Psoas muscle (tissue), 8 donors: ENCODE data around the gene SCNM1. TPM values are rescaled to one million over a fixed set of nuclear protein-coding genes. Genes with fewer than 3 reads are reported as not detected.
A peak's percentile ranks its signal among the peaks of the same experiment; 100 is the strongest.

Experiments used
- ATAC-seq, 4 donors: fragments of 200-7000 bp; cut with Tn5 transposase; one replicate each; pipeline ENCODE4 v1.9.1; 2020; ENCODE audit warnings: moderate library complexity in 3 of 4, mild to moderate bottlenecking in 2 of 4
- DNase-seq, 2 donors: peaks; one replicate each; pipeline ENCODE4 v3.0.0-alpha.2; 2020
- H3K27ac ChIP-seq: fragments of 200-600 bp; one replicate; pipeline ENCODE4 v1.8.0; 2022
- H3K27me3 ChIP-seq, 3 donors: fragments of 200-600 bp in 1 of 3; one replicate each; pipeline versions ENCODE4 v1.6.1 to v1.8.0; 2013 to 2022; ENCODE audit warnings: low read length in 2 of 3, mild to moderate bottlenecking in 2 of 3, moderate library complexity in 1 of 3; ENCODE audit not compliant: insufficient read depth in 3 of 3
- H3K36me3 ChIP-seq, 2 donors: fragments of 200-600 bp in 1 of 2; one replicate each; pipeline versions ENCODE4 v1.6.1 to v1.8.0; 2013 to 2022; ENCODE audit warnings: low read depth in 1 of 2, mild to moderate bottlenecking in 1 of 2, moderate library complexity in 1 of 2; ENCODE audit not compliant: insufficient read depth in 1 of 2
- H3K4me1 ChIP-seq: fragments of 200-600 bp; one replicate; pipeline ENCODE4 v1.8.0; 2022
- H3K4me3 ChIP-seq: fragments of 200-600 bp; one replicate; pipeline ENCODE4 v1.8.0; 2022; ENCODE audit warnings: mild to moderate bottlenecking
- H3K9me3 ChIP-seq: fragments of 200-600 bp; one replicate; pipeline ENCODE4 v1.8.0; 2022
- WGBS, 3 donors: extraction: QIAGEN DNeasy Blood & Tissue Kit; methylation state at CpG; one replicate each; pipeline versions ENCODE4 v1.1.6 to v1.1.7; 2013; 5-methylcytosine and 5-hydroxymethylcytosine counted together
- intact Hi-C, 2 donors: fragments of 100-400 bp; cut with DNase I; formaldehyde crosslinking; loops; one replicate each; pipeline versions ENCODE4 v1.11.0 to v1.14.2; 2022
- polyA plus RNA-seq, 3 donors: library from polyadenylated mRNA; stranded (reverse); fragments of 200-250 nt; gene quantifications; one replicate each; pipeline ENCODE4 v1.2.3, GENCODE V29; 2013
- total RNA-seq, 4 donors: library from RNA; stranded (reverse); fragmentation: NEBNext Ultra II Directional in 2 of 4; extraction: Animal tissue kit (Norgen Biotek cat#: 25700) in 2 of 4; gene quantifications; one replicate each; pipeline versions ENCODE4 v1.2.1 to v1.2.4, GENCODE V29; 2021 to 2023
- TF ChIP-seq, protein P1 (sequence below): fragments of 200-600 bp; IDR thresholded peaks from one replicate; pipeline ENCODE4 v1.8.0; 2022; ENCODE audit warnings: antibody characterized with exemption
- donor health status: healthy with polysubstance abuse.
- donor health status: DM: no; HTN: no; CAD: no; lungs with moderate emphysema.
- donor health status: Bipolar disorder and iron deficiency.
- donor health status: healthy.
- donor health status: DM: yes; HTN: yes; CAD: no.
- donor health status: DM: no; HTN: no; CAD: no.
- donor health status: DM: no; HTN: no; CAD: no.
- donor health status: DM: yes; HTN: yes; CAD: no.

The SCNM1 gene
- total and polyA plus RNA-seq, 7 donors = 23.6 to 78.7 (median 47.9) TPM

DNA sequence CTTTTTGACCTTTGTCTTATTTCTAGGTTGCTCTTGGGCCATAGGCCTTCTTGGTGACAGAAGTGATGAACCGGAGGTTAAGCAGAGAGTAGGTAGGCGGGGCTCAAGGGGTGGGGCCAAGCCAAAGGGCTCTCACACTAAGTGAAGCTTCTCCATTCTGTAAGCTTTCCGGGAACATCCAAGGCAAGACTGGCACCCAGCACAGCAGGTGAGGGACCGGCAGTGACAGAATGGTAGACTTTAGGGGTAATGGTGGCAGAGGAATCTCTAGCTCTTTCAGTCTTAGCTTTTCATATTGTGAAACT, 9.5 kb upstream of the SCNM1 start, which contains the start of gene TNFAIP8L2:
TSS of gene TNFAIP8L2 (plus strand) at position 135 of the 305 bp plus-strand sequence. CDS start 2,049 bp downstream, outside the sequence.
- peak in 2 of 4 donors; percentile 26 to 33 for ATAC-seq
- Histone ChIP-seq H3K4me1 (no peaks in the 10 kb centered on the region), H3K4me3 (peak within 1 kb of the TSS; percentile 37), H3K9me3 (no peaks in the 10 kb centered on the region), H3K27ac (peak within 1 kb of the TSS; percentile 43), H3K27me3 (no peaks in the 10 kb centered on the region), H3K36me3 (peaks cover 4 to 37% of the 10 kb centered on the region in 2 donors)
- TF ChIP-seq, protein P1, sequence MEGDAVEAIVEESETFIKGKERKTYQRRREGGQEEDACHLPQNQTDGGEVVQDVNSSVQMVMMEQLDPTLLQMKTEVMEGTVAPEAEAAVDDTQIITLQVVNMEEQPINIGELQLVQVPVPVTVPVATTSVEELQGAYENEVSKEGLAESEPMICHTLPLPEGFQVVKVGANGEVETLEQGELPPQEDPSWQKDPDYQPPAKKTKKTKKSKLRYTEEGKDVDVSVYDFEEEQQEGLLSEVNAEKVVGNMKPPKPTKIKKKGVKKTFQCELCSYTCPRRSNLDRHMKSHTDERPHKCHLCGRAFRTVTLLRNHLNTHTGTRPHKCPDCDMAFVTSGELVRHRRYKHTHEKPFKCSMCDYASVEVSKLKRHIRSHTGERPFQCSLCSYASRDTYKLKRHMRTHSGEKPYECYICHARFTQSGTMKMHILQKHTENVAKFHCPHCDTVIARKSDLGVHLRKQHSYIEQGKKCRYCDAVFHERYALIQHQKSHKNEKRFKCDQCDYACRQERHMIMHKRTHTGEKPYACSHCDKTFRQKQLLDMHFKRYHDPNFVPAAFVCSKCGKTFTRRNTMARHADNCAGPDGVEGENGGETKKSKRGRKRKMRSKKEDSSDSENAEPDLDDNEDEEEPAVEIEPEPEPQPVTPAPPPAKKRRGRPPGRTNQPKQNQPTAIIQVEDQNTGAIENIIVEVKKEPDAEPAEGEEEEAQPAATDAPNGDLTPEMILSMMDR = no peak
- 62 to 72% (median 67%) methylated on average over 4 of the region's 4 CpGs for WGBS, 3 donors
- DNase-seq = peak in 1 of 2 donors; percentile 75
- intact Hi-C loops = loop anchor here (1.0 to 5.0 kb wide), 3 partner anchors 56 to 129 kb away; no protein-coding TSS in a partner anchor

DNA sequence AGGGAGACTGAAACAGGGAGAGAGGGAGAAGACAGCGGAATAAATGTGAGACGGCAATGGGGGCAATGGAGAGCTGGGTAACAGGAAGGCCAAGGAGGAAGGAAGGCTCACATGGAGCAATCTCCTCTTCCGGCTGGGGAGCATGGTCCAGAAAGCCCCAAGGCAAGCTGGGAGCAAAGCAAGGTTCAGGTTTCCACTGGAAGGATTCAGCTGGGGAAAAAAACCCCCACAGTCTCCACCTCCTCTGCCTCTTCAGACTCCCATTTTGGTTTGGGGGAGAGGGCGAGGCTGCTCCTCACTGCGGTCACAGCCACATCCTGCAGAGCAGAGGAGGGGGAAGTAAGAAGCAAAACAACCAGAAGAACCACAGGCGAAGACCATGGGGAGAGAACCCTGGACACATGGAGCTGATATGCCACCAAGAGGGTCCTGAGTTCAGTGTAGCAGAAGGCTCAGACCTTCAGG, 8.8 kb upstream of the SCNM1 start:
- H3K9me3 ChIP-seq = no peaks in the 10 kb centered on the region
- TF ChIP-seq, protein P1 = no peak
- DNase-seq (no peak), ATAC-seq (no peak)
- intact Hi-C loops = loop anchor here (2.0 to 5.0 kb wide), 2 partner anchors 56 to 130 kb away; no protein-coding TSS in a partner anchor
- peaks cover 6 to 43% of the 10 kb centered on the region in 2 donors for H3K36me3 ChIP-seq
- no peaks in the 10 kb centered on the region for H3K27me3 ChIP-seq
- no peak overlapping the region for H3K27ac ChIP-seq
- H3K4me1 ChIP-seq = no peaks in the 10 kb centered on the region
- peak overlapping the region; percentile 37 for H3K4me3 ChIP-seq
- 67 to 74% (median 74%) methylated on average over 6 of the region's 6 CpGs for WGBS, 3 donors

DNA sequence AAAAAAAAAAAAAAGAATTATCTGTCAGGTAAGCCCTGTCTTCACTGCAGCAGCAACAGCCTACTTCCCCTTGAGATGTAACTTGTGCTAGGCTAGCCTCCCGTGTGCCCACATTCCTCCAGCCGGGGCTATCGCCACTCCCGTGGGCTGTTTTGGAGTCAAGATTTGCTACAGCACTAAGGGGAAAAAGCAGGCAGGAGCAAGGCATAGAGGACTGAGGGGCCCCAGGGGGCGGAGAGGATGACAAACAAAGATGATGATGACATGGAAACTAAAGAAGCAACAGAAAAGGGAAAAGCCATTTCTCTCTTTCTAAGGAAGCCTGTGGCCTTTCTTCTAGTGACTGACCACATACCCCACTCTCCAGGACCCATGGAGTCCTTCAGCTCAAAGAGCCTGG, 7.6 kb upstream of the SCNM1 start:
- Histone ChIP-seq H3K27me3 (no peaks in the 10 kb centered on the region), H3K4me1 (no peaks in the 10 kb centered on the region), H3K27ac (peak overlapping the region; percentile 32), H3K4me3 (no peak overlapping the region), H3K9me3 (no peaks in the 10 kb centered on the region), H3K36me3 (peaks cover 6 to 44% of the 10 kb centered on the region in 2 donors)
- 72 to 86% (median 81%) methylated on average over 5 of the region's 5 CpGs for WGBS, 3 donors
- TF ChIP-seq, protein P1 = no peak
- DNase-seq = no peak
- no peak for ATAC-seq
- intact Hi-C loops = loop anchor here (5.0 kb wide), 1 partner anchor 131 kb away; no protein-coding TSS in a partner anchor

DNA sequence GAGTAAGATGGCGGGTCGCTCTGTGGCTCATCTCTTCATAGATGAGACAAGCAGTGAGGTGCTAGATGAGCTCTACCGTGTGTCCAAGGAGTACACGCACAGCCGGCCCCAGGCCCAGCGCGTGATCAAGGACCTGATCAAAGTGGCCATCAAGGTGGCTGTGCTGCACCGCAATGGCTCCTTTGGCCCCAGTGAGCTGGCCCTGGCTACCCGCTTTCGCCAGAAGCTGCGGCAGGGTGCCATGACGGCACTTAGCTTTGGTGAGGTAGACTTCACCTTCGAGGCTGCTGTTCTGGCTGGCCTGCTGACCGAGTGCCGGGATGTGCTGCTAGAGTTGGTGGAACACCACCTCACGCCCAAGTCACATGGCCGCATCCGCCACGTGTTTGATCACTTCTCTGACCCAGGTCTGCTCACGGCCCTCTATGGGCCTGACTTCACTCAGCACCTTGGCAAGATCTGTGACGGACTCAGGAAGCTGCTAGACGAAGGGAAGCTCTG, 7.1 kb upstream of the SCNM1 start:
- peaks cover 6 to 44% of the 10 kb centered on the region in 2 donors for H3K36me3 ChIP-seq
- H3K27ac ChIP-seq = peak overlapping the region; percentile 32
- peak in 3 of 4 donors; percentile 24 to 73 (median 30) for ATAC-seq

More for the DNA sequence above, 7.1 kb upstream of the SCNM1 start:
- H3K27me3 ChIP-seq = no peaks in the 10 kb centered on the region
- no peaks in the 10 kb centered on the region for H3K4me1 ChIP-seq
- TF ChIP-seq, protein P1 = no peak
- no peaks in the 10 kb centered on the region for H3K9me3 ChIP-seq
- WGBS, 3 donors = 73 to 79% (median 73%) methylated on average over 22 of the region's 22 CpGs
- no peak for DNase-seq
- intact Hi-C loops = loop anchor here (5.0 kb wide), 1 partner anchor 132 kb away; no protein-coding TSS in a partner anchor
- H3K4me3 ChIP-seq = no peak overlapping the region
